NCI-H524 treated with DMSO at 0.1 percent for 48 hours (cell line): ENCODE measurements around the gene MAN1A2.

Source experiments
- DNase-seq: peaks from one replicate; lab custom pipeline; 2025; lab: John Stamatoyannopoulos, UW

MAN1A2 gene

DNA sequence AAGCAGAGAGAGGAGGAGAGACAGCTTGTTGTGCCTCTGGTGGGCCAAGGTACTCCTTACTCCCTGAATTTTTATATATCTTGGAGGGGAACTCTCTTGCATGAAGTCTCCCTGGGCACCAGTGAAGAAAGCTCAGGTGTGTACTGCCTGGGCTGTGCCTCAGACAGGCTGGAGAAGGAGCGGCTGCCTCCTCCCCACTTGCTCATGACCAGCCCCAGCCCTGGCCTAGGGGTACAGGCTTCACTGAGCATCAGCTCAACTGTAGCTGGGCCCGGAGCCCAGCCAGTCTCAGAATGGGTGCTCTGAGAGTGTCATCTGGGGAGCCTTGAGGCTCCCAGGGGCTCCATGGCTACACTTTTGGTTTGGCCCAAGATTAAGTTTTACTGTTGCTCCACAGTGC, 193.8 kb downstream of the MAN1A2 start:
- no peak for DNase-seq

DNA sequence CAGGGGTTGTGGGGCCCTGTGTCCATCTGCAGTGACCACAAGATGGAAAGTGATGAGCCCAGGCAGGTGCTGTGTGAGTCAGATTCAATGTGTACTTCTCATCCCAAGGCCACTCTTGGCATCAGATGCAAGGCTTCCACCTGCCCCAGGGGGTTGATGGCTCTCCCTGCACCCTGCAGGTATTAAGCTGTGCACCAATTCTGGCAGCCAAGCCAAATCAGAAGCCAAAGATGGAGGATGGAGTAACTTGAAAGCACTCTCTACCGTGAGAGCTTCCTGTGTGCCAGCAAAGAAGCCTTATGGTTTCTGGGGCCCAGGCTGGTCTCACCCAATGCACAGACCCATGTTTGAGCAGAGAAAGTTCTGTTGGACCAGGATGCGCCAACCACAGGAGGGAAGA, 194.3 kb downstream of the MAN1A2 start:
- no peak for DNase-seq

DNA sequence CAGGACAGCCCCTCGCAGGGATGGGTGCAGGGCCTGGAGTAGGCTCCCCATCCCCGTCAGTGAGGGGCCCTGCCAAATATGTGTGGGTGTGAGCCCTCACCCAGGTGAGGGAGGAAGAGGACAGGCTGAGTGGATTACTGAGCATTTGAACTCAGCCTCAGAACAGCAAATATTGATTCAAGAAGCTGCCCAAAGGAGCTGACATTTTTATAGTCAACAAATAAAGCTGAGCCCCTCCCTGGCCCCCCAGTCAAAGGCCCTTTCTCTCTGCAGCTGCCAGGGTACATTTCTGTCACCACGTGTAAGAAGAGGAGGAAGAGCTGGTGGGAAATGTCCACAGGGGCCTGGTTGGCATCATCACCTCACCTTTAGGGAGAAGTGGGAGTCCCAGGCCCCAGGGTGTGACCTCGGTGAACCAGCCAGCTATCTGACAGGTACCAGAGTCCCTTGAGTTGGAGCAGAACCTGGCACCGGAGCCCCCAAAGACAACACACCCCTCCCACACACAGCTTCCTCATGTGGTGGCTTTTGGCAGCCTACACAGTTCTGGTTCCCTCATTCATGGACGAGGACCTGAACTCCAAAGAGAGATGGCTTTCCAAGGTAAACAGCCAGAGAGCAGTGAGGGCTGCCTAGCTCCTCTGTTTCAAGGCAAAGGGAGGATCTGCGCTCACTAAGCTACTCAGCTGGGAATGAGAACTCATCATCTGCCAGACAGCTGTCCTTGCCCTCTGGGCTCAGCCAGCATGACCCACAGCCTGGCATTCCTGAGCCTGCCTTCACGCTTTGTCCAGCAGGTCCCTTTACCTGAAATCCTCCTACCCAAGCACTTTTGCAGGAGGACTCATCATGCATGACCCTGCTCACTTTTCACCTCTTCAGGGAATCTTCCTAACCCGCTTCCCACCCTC, 195.6 kb downstream of the MAN1A2 start:
- DNase-seq: no peak

DNA sequence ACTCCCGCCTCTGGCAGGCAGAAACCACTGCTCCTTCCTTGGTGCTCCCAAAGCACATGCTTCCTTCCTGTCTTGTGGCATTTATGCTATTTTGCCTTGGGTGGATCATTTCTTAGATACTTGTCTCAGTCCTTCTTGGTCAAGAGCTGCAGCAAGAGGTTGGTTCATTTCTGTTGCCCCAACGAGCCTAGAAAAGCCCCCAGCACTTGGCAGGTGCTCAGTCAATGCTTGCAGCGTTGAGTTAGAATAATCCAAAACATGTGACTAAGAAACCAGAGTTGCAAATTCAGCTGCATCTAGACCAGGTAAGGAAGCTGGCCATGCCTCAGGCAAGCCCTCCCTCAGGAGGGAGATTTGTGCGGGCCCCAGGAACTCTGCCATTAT, 196.2 kb downstream of the MAN1A2 start:
- DNase-seq: no peak

DNA sequence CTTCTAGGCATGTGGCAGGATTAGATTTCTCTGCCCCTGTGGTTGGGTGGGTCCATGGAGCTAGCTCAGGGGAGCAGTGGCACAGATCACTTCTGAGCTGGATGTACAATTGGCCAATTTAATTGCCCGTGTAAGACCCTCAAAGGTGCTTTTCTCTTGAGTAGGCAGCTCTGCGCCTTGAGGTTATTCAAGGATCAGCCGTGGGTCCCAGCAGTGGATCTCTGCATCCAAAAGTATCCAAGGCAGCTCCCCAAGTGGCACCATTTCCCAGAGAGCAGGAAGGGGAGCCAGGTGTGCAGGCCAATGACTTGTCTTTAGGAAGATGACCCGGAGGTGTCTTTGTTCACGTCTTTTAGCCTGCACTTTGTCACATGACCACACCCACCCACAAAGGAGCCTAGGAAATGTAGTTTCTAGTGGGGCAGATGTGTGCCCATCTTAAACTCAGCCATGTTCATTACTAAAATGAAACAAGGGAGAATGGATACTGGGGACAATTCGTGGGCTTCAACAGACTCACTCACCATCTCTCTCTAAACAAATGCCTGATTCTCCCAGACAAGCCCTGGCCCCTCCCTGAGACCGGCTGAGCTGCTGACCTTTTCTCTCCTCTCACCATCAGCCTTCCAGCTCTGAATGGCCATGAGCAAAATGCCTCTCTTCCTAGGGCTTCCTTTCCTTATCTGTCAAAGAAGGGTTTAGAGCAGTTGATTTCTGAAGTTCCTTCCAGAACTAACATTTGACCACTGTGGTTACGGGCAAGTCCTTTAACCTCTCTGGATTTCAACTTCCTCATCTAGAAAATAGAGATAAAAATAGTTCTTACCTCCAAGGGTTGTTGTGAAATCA, 197.2 kb downstream of the MAN1A2 start:
- DNase-seq: no peak

DNA sequence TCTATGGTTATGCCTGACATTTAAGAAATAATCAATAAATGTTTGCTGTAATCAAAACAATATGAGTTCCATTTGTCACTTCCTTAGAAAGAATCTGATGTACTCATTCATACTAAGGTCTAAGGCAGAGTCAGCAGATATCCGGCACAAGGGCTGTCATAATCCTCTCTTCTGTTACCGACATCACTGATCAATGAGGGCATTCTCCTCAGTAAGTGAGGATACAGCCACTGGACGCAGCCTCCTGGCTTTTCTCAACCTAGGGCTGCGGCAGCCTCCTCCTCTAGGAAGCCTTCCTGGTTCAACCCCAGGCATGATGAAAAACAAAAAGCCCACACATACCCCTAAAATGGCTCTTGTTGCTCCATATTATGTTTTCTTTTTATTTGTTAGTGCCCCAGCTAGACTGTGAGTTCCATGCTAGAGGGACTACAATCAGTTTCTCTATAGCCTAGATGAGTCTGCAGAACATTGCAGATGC, 197.9 kb downstream of the MAN1A2 start:
- no peak for DNase-seq

DNA sequence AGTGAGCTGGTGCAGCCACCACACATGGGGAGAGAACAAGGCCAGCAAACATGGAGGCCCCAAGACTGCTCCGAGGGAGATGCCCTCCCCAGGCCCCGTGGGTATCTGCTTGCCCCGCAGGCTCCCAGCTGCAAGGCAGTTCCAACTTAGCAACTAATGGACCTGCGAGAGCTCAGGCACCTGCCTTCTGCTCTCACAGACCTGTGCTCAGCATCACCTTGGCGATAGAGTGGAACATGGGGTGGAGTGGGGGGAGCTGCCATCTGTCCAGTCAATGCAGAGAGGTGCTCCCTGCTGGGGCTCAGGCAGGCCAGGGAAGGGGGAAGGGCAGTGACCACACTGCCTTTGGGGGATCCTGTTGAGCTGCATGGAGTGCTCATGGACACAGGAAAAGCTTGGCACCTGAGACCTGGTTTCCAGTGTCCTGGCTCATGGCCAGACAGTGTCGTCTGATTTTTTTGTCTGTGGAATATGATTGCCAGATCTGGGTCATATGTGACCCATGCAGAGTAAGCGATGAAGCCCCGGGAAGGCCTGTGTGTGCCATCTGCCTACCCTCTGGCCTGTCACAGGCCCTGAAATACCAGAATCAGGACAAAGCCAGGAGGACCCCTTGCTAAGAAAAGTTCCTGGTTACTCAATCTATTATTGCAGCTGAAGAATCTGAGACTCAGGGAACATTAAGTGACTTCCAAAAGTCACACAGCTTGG, 198.7 kb downstream of the MAN1A2 start:
- DNase-seq: no peak

DNA sequence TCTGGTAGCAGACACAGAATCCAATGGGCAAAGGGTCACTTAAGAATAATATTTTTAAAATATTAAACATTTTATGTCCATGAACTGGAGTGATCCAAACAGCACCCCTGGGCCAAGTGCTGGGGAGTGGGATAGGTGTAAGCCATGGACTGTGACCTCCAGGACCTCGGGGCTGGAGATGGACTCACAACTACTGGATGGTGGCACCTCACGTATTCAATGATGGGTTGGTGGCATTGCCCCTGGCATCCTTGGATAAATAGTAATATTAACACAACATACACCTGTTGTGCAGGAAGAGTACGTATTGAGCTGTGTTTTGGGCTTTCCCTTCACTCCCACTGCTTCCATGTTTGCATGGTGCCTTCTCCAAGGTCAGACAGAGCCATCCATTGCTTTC, 199.3 kb downstream of the MAN1A2 start:
- no peak for DNase-seq

DNA sequence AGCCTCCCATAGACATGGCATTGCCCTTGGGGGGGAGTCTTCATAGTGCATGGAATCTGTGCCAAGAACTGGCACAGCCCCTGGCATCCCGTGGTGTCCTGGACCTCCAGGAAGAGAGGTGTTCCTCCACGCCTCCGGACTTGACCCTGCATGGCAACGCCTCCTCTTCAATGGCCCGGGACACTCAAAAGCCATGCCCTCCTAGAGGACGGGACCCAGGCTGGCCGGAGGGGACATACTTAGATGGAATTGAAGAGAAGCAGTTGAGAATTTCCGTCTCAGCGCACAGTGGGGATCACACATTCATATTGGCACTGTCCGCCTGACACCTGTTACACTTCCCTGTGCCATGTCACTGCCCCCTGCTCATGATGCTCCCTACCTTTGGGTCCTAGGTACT, 200.2 kb downstream of the MAN1A2 start:
- DNase-seq: no peak

DNA sequence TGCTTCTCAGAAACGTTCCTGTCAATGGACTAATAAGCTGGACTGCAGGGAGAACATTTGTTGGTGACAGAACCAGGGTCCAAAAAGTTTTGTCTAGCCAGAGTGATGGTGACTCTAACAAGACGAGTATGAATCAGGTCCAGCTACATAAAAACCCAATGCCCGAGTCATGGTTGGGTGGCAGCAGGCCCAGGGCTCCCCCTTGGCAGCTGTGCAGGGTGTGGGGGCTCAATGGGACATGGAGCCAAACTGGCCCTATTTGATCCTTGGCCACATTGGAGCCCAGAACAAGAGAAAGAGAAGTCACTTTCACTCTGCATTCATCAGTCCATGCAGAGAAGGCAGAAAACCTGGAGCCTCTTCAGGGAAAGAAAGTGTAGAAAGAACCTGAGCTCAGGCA, 200.7 kb downstream of the MAN1A2 start:
- no peak for DNase-seq

DNA sequence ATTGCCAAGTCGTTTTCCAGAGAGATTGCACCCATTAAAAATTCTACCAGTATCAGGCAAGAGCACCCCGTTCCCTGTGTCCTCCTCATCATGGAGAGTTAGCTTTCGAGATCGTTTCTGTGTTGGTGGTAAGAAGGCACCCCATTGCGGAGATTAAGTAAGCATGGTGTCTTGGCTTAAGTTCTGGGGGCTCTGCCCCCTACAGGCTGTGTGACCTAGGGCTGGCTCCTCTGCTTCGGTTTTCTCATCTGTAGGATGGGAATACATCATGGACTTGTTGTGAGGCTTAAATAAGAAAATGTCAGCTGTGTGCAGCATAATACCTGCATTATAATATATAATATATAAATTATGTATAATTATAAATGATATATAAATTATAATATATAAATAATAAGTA, 201.8 kb downstream of the MAN1A2 start:
- DNase-seq: no peak

DNA sequence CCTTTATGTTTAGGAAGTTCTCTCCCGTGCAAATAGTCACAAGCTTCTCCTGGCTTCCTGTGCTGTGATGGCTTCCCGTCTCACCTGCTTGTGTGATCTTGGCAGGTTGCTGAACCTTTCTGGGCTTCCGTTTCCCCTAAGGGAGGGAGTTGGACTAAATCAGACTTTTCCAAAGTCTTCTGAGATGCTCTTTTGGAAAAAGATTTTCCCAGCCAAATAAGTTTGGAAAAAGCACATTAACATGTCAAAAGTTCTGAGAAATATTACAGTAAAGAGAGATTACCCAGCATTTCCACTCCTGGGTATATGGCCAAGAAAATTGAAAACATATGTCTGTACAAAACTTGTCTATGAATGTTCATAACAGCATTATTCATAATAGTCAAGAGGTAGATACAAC, 202.6 kb downstream of the MAN1A2 start:
- DNase-seq: no peak

DNA sequence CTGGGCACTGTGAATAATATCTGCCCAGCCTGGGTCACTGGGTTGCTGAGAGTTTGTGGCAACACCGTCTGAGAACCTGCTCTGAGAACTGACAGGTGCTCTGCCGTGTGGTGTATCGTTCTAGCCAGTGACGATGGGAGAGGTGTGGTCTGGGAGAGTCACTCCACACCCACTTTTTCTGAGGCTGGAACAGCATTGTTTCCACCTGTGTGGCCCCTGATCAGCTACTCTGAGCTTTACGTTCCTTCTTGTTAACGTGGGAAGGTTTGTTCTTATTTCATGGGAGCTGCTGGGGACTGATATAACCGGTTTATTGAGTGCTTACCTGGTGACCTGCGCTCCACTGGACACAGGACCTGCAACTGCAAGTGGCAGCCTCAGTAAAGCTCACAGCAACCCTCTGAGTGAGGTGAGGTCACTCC, 203.8 kb downstream of the MAN1A2 start:
- no peak for DNase-seq

DNA sequence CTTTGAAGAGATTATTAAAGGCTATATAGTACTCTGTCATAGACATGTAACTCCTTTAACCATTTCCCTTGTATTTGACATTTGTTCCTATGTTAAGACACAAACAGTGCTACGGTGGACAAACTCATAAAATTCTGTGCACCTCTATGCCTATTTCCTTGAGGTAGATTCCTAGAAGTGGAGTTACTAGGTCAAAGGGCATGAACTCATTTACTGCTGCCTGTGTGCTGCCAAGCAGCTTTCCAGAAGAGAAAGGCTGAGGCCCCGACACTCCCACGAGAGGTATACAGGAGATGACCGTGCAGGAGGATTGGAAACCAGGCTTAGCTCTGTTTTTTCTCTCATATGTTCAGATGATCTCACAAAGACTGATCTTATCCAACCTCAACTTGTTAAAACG, 204.2 kb downstream of the MAN1A2 start:
- DNase-seq: no peak

DNA sequence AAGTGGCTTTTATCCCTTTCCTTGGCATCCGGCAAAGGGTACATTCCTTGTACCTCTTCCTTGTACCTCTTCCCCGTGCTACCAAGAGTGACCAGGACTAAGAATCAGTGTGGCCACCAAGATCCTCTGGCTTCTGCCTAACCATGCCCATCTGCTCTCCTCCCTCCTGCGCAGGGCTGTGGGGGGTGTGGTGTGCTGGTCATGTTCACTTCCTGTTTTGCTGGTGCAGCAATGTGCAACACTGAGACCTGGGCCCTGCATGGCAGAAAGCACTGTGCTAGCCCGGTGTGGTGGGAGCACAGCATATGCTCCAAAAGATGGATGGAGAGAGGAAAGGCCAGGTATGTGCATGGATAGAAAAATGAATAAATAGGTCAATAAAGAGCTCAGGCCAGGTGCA, 205.3 kb downstream of the MAN1A2 start:
- DNase-seq: no peak

DNA sequence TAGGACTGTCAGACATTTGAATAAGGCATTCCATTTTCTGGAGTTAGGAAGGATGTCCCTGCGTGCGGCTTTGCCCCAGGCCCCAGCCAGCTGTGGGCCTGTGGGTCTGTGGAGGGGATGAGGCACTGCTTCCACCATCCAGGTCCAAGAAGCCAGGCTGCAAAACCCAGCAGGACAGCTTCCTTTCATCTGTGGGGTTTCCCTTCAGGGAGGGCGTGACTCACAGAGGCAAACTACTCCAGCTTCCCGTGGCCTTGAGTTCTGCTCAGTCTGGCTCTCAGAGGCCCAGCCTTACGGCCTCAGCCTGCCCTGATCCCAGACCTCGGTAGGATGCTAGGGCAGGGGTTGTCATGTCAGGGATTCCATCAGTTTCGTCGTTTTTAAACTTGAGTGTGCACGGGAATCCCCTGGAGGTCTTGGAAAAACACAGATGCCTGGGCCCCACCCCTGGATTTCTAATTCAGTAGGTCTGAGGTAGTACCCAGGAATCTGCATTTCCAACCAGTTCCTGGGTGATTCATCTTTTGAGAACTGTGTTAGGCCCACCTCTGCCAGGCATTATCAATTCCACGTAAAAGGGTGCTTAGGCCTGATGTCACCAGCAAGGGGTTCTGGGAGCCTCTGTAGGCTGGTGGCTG, 206.3 kb downstream of the MAN1A2 start:
- no peak for DNase-seq

DNA sequence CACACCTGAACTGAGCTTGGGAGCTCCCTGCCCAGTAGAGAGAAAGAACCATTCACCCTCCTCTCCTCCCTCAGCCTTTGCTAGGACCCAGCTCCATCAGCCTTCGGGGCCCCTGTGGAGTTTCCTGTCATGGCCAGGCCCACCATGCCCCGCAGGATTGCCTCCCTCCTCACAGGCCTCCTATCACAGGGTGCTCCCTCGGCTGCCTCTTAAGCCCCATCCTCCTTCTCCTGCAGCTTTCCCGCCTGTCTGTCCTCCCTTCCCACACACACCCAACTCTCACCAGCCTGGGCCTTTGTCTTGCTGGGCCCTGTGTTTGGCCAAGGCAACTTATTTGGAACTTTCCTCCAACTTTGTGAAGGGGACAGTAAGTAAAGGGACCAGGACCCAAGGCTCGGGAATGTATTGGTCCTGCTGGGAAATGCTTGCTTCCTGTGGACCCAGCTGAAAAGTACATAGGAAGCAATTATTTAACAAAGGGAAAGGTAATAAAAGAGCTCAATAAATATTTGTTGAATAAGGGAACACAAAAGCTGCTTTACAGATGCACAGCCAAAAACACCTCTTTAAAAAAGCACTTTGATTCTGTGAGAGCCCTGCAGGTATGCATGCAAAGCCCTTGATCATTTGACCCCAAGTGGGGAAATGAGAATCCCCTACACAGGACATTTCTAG, 207.0 kb downstream of the MAN1A2 start:
- DNase-seq: no peak

DNA sequence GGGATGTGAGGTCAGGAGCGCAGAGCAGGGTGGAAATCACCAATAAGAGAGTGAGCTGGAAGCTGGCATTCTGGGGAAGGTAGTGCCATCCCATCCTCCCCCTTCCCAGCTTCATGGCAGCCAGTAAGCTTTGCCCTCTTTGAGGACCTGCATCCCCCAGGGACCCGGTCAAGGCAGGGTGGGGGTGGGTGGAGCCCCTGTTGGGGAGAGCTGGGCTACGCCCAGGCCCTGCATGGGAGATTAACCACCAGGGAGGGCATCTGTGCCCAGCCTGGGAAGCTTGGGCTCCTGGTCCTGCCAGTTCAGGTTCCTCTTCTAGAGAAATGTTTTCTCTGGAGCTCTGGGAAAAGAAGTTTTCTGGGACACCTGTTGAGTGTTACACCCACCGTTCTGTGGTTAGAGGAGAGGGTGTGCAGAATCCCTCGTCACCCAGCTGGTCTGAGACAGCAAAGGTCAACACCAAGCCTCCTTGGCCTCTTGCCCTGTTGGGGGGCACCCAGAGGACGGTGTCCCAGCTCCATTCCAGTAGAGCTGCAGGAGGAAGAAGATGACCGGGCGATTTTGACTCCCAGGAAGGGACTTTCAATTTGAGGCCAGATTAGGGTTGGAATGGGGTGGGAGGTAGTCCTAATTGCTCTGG, 208.5 kb downstream of the MAN1A2 start:
- no peak for DNase-seq

DNA sequence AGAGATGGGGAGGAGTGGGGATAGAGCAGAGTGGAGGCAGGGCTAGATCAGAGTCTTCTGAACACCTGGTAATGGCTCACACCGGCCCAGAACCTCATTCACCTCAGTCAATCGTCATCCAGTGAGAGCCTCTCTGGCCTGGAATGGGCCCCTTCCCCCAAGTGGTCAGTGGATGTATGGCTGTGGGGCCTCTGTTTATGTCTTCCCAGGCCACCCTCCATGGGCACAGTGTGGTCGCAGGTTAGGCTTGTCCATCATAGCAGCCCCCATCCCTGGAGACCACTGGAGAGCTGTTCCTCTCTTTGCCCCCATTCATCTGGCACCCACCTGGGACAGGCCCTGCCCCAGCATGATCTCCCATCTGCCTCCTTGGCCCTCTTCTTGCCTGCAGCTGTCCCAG, 209.0 kb downstream of the MAN1A2 start:
- DNase-seq: no peak

DNA sequence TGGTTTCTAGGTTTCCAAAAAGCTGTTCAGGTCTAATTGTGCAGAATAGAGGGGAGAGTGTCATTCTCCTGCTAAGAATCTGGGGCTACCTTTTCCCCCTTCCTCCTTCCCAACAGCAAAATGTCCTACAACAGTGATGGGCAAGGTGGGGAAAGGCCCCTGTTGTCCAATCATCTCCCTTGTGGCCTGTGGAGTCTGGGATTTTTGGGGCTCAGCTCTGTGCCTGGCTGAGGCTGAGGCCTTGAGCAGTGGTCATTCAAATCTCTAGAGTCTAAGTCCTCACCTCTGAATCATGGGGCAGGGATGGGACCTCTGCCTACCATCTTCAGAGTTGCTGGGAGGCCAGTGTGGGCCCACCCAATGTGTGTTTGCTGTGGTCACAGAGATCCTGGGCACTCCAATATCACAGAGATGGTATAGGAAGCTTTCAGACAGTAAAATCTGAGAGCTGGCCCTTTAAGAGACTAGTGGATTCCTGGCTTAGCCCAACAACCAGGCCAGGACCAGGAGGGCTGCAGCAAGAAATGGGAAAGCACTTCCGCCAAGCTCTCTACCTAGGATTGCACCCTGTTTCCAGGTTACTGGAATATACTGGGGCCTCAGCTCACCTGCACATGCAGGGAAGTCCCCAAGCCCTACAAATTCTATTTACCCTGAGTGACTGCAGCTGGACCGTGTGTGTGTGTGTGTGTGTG, 210.1 kb downstream of the MAN1A2 start:
- no peak for DNase-seq
